Stimulated activated CD8-positive, alpha-beta memory T cell treated with anti-CD3 and anti-CD28 coated beads, Interleukin-4, amount 100 ng/mL, for 48 hours (primary cell): ENCODE results near the gene CILP2.

Source experiments
- DNase-seq: peaks from one replicate; pipeline ENCODE4 v3.0.0-alpha.2; 2020

CILP2 gene

DNA sequence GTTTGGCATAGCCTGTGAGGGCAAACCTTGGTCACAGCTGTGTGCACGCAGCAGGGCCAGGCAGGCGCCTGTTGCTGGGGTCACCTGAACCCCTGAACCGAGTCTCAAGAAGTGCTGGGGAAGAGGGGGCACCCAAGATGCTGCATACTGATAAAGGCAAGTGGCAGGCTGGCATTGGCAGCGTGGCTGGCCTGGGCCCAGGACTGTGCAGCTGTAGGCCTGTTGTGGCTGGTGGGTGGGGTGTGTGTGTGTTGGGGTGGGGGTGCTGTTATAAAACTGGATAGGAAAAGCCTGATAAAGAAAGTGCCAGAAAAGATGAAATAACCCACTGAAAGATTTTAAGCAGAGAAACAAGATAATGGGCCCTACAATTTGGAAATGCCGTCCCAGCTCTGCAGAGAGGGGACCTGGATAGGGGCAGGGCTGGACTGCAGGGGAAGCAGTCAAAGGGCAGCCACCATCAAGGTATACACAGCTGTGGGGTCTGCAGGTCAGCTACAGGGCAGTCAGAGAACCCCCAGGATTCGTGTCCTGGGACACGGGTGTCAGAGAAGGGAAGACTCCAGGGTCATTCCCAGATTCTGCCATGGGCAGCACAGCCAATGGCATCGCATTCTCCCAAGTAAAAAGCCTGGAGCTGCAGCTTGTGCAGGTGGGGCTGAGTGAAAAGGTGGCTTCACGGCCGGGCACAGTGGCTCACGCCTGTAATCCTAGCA, 33.2 kb downstream of the CILP2 start:
- DNase-seq: no peak

DNA sequence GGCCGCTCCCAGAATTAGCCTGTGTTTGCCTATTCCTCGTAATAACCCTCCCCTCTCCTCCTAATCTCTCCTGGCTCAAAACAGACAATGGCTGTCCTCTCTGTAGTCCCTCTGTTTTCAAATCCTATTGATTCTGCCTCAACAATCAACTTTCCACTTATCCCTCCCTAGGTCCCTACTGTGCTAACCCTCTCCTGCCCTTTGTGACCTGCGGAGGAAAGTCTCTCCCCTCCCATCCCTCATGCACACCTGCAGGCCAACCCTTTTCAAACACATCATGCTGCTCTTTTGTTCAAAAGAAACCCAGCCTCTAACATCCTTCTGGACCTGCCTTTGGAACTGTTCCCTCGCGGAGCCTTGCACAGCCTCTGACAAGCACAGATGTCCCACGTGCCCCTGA, 37.3 kb downstream of the CILP2 start:
- no peak for DNase-seq

DNA sequence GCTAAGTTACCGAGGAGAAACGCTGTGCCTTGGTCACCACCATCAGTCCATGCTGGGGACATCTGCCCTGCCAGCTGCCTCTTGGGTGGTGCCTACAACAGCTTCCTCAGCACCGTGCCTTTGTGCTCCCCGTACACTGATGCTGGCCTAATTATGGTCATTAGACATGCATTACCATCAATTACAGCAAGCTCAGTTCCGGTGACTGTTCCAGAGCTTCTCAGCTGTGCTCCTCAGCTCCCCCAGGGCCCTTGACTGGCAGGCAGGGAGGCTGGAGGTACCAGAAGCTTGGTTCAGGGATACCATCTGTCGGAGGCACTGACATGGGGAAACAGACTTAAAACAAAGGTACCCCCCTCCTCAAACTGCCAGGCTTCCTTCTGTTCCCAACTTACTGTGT, 40.2 kb downstream of the CILP2 start:
- no peak for DNase-seq

DNA sequence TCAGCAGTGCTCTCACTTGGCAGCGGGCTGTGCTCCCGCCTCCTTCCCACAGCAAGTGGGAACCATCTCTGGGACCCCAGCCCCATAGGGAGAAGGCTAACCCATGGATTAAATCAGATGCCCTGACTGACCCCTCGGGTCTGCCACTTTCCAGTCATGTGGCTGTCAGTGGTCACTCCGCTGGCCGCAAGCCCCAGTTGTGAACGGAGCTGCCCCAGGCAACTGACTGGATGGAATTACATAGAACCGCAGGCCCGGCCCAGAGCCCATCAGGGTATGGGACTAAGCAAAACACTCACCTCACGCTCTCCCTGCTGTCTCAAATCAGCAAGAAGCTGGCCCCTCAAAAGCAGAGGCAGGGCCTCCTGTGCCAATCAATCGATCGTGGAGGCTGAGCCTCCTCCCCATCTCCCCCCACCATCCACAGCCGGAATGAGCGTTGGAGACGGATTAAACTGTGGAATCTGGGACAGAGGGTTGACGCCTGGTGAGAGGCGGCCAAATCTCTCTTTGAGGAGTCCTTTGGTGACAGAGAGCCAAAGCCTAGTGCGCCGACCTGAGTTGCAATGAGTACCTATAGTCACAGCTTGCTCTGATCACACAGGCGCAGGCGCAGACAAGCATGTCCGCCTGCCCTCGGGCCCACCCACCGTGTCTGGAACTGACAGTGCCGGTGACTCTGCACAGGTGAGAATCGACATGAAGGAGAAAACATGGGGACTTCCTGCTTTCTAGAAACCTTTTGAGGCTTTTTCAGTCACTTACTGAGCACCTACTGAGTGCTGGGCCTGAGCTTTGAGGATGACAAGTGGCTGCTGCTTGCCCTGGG, 41.7 kb downstream of the CILP2 start:
- no peak for DNase-seq

DNA sequence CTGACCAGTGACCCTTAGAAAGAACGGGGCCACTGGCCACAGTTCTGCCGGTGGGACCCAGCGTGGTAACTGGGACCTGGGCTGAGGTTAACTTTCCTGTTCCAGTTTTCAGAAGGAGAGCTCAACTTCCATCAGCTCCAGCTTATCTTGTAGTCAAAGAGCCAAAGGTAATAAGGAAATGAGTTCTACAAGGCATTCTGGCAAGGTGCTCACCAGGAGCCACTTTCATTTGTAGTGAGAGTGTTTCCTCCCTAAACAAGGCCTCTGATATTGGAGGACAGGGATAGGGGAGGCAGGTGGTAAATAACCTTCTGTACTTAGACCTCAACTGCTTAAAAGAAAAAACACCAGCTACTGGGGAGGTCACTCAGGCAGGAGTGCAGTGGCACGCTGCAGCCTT, 42.4 kb downstream of the CILP2 start:
- no peak for DNase-seq

DNA sequence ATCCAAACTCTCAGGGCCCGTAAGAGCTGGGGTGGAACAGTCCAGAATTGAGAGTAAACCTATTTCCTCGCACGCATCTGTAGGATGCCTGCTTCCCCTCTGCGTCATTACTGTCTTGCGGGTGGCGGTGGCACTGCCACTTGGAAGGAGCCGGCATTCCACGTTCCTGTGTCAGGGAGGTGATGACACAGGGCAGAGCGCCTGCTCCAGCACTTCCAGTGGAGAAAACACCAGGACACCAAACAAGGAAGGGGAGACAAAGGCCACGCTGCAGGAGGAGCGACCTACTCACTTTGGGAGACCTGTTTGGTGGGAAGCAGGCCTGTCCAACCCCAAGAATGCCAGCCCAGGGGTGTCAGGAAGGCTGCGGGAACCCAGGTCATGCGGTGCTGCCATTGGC, 43.3 kb downstream of the CILP2 start:
- no peak for DNase-seq

DNA sequence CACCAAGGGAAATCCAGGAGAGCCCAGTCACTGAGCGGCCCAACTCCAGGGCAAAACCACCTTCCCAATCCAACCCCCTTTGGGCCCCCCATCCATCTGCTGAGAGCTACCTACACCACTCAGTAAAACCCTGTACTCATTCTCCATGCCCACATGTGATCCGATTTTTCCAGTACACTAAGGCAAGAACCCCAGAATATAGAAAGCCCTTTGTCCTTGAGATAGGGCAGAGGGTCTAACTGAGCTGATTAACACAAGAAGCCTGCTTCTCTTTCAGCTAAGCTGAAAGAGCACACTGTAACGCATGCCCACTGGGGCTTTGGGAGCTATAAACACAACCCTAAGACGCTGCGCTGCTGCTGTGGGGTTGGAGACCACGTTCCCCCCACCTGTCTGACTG, 44.4 kb downstream of the CILP2 start:
- no peak for DNase-seq

DNA sequence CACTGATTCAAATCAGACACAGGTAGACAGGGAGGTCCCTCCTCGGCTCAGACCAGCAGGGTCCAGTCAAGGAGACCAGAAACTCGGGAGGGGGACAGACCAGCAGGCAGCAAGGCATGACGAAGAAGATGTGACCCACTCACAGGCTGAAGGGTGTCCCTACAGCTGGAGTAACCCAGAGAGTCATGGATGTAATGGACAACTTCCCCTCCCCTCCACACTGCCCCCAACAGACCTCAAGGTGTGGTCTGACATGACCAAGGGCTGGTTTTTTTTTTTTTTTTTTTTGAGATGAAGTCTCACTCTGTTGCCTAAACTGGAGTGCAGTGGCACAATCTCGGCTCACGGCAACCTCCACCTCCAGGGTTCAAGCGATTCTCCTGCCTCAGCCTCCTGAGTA, 46.3 kb downstream of the CILP2 start:
- DNase-seq: no peak

DNA sequence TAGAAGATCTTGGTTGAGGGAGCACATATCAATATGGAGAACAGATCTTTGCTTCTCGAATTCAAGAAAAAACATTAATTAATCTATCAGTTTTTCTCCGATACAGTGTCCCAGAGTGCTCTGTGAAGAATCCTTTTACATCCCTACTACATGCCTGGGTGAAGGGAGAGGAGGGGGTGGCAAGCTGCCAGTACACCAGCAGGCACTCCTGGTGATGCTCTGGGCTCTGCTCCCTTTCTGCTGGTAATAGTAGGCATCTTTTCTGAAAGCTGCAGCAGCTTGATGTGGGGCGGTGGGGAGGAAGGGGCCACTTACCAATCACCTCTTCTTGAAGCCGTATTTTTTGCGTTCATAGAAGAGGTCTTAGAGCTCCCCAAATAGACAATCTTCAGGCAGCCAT, 49.7 kb downstream of the CILP2 start:
- DNase-seq: no peak

DNA sequence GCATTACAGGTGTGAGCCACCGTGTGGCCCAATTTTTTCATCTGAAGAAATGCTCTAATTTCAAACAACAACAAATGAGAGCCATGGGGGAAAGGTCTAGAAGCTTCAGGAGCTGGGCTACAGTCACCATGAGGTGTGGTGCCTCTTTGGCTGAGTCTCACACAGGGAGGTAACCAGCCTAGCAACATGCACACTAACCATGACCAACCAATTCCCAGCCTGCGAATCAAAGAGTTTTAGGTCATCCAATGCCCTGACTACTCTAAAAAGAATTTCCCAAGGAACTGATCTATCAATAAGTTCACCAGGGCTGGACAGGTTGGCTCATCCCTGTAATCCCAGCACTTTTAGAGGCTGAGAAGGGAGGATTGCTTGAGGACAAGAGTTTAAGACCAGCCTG, 50.5 kb downstream of the CILP2 start:
- no peak for DNase-seq

DNA sequence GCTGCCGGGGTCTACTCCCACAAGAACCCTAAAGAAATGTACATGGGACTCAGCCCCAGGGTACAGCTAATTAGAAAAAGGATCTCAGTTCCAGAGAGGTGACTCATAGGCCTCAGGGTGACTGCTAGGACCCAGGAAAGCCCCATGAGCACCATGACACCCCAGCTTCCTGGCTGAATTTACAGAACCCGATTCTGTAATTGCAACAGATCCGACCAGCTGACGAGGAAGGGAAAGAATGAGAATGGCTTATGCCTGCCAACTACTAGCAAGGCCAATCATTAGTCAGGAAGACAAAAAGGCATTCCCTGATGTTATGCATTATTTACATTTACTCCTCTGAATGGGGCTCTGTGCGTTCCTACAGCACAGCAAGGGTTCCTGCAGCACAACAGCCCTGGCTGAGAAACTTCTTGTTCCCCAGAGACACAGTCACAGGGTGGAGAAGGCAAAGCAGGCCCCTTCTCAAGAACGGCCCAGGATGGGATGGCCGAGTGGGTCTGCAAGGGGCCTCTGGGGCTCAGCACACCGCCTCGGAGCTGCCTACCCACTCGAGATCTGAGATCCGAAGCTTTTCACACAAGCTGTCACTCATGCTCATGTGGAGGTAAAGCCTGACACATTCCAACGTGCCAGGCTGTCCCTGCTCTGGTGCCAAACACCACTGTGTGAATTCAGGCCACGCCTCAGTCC, 53.2 kb downstream of the CILP2 start:
- DNase-seq: peak; percentile 75

DNA sequence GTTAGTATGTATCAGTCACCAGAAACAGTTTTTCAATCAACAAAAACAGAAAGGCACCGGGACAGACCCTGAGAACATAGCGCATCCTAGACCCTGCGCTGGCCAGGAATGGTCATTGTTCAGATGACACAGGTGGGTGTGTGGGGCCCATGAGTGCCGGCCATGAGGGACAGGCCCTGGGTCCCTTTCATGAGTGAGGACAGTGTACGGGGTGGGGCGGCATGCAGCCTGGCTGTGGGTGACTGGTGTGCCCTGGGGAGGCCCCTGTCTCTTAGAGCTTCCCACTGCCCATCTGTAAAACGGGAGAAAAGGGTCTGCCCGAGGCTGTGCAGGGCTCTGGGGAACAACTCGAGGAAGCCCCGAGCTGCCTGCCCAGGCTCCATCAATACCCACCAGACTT, 54.6 kb downstream of the CILP2 start:
- DNase-seq: no peak

DNA sequence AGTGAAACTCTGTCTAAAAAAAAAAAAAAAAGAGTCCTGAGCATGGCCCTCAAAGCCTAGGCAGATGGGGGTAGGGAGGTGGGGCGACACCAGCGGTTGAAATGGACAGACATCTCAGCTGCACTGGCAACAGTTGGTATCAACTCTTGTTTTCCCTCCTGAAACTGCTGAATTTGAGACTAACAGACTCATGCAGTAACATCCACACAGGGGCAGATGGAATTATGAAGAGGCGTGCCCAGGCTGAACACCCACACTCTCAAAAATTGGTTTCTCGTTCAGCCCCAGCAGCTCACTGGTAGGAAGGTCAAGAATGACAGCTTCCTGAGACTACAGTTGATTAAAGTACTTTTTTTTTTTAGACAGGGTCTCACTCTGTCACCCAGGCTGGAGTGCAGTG, 56.3 kb downstream of the CILP2 start:
- DNase-seq: peak; percentile 37

DNA sequence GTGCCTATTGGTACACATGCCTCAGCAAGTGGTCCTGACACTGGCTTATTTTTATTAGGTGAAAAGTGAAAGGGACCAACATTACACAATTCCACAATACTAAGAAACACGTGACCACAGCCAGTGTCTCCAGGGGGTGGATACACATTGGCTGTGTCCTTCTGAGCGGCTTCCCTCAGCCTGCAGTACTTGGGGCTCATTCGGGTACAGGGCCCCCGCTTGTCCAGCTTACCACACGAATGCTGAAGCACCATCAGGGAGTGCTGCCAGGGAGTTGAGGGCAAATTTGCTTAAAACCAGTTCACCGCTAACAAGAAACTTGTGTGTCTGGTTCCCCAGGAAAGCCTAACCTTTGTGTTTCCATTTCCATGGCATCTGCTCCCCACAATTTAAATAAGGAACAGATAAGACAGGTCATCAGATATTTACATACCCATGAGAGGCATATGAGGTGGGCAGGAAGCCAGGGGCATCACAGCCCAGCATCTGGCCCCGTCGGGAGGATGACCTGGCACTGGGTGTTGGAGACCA, 57.2 kb downstream of the CILP2 start:
- no peak for DNase-seq
